Stimulated activated CD4-positive, alpha-beta T cell treated with anti-CD3 and anti-CD28 coated beads, Interleukin-2, amount 100 ng/mL, for 4 hours (primary cell): ENCODE data around the gene SBK3.
"Not testable (repeated sequence)": the region's sequence is repeated elsewhere in the genome, so short reads cannot be mapped to it uniquely, and the experiment has no call there.

Experiments used
- DNase-seq: peaks from one replicate; pipeline ENCODE4 v3.0.0-alpha.2; 2020; ENCODE audit warnings: low read depth

The SBK3 gene

DNA sequence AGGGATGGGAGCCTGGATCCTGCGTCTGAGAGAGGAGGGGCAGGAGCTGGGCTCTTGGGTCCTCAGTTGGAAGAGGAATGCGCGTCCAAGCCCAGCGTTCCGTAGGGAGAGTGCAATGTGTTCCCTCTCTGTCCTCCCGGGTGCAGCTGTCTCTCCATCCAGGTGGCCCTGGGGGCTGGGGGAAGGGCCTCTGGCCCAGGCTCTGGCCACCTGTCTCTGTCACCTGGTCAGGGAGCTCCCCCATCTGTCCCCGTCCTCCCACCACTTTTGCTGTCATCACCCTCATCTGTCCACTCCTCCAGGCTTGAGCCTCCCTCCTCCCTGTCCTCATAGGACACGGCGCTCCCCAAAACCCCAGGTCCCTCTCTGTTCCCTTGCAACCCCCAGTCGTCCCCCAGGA lies 4.7 kb downstream of the SBK3 start:
- no peak for DNase-seq

DNA sequence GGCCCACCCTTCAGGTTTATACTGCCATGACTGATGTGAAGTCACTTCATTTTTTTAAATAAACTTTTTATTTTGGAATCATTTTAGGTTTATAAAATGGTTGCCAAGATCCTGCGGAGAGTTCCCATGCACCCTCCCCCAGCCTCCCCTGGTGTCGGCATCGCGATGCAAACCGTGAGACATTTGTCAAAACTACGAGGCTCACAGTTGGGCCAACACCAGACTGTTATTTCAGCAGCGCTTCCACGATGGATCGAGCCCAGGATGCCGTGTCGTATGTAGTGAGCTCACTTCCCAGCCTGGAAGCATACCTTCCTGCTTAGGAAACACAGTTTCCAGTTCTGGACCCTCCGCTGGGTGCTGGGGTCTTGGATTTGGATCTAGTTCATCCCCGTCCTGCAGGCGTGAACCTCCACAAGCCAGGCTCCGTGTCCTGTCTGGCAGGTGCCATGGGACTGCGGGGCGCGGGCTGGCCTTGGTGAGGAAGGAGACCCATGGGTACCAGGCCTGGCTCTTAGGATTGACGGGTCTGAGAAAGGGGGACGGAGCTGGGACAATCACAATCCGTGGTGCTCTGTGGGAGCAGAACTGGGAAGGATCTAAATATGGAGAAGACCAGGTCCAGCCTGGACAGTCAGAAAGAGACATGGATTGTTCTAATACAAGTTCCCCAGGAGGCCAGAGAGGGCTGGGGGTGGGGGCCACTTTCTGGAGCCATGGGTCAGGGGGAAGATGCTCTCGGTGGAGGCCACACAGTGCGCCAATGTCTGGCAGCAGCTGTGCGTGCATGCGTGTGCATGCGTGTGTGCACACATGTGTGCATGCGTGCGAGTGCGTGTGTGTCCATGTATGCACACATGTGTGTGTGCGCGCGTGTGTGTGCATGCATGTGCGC lies 6.0 kb downstream of the SBK3 start:
- DNase-seq = no peak

DNA sequence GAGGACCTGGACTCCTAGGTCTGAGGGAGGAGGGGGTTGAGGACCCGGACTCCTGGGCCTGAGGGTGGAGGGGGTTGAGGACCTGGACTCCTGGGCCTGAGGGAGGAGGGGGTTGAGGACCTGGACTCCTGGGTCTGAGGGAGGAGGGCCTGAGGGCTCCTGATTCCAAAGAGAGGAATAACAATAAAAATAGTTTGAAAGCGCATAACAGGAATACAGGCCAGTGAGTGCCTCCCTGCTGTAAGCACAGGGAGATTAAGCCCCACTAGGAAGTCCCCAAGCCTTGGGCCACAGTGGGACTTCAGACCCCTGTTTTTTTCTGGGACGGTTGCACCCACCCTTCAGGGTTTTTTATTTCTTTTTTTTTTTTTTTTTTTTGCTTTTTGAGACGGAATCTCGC lies 7.2 kb downstream of the SBK3 start:
- no peak for DNase-seq

DNA sequence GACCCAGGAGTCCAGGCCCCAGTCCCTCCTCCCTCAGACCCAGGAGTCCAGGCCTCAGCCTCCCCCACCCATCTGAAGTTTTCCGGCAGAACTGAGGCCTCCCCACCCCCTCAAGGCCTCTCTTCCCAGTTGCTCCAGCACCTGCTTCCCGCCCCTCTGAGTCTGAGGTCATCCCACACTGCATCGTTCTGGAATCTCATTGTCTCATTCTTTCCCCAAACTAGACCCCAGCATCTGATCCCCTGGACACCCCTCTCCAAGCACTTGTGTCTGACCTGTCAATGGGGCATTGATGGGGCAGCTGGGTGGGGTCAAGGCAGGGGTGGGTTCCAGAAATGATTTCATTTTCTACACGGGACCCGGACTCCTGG lies 7.6 kb downstream of the SBK3 start:
- DNase-seq = no peak

DNA sequence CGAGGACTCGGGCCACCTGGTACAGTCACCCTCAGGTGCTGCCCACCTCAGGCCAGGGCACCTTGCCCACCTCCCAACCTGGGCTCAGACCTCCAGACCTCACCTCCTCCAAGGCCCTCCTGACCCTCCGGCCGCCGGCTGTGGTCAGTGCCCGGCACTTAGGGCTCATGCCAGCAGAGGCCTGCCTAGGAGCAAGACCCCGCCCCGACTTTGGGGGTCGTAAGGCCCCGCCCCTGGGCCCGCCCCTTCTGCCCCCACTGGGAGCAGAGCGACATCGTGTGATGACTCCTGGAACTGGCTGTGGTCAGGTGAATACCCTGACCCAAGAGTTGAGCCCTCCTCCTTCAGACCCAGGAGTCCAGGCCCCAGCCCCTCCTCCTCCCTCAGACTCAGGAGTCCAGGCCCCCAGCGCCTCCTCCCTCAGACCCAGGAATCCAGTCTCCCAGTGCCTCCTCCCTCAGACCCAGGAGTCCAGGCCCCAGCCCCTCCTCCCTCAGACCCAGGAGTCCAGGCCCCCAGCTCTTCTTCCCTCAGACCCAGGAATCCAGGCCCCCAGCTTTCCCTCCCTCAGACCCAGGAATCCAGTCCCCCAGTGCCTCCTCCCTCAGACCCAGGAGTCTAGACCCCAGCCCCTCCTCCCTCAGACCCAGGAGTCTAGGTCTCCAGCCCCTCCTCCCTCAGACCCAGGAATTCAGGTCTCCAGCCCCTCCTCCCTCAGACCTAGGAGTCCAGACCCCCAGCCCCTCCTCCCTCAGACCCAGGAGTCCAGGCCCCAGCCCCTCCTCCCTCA lies 8.2 kb downstream of the SBK3 start, which contains the start of gene SBK2:
SBK2 (minus strand) TSS at position 183 of the 790 bp plus-strand sequence. CDS start 839 bp downstream, outside the sequence.
- DNase-seq = no peak

DNA sequence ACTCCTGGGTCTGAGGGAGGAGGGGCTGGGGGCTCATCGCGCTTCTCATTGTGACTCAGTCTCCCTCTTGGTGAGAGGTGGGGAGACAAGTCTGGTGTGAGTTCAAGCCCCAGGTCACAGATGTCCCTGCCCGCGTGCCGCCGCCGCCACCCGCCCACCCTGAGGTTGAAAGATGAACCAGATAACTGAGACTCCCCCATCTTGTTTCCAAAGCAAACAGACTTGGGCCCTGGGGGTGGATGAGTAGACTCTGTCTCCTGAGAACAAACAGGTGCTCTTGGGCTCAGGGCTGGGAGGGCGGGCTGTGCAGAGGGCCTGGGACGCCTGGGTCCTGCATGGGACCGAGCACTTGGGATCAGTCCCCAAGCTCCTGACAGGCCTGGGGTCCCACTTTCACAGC lies 9.0 kb downstream of the SBK3 start:
- DNase-seq = no peak

DNA sequence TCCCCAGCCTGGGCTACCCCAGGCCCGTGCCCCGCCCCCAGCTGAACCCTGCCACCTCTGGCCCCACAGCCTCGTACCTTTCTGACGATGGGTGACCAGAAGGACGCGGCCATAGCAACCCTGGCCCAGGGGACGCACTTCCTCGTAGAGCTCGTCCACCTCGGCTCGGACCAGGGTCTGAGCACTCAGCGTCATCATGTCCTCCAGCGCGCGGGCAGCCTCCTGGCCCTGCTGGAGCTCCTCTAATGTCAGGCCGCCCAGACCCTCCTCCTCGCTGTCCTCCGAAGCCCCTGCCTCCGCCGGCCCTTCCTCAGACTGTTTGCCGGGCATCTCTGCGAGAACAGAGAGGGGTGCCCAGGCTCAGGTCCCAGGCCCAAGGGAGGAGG lies 9.4 kb downstream of the SBK3 start:
- no peak for DNase-seq

DNA sequence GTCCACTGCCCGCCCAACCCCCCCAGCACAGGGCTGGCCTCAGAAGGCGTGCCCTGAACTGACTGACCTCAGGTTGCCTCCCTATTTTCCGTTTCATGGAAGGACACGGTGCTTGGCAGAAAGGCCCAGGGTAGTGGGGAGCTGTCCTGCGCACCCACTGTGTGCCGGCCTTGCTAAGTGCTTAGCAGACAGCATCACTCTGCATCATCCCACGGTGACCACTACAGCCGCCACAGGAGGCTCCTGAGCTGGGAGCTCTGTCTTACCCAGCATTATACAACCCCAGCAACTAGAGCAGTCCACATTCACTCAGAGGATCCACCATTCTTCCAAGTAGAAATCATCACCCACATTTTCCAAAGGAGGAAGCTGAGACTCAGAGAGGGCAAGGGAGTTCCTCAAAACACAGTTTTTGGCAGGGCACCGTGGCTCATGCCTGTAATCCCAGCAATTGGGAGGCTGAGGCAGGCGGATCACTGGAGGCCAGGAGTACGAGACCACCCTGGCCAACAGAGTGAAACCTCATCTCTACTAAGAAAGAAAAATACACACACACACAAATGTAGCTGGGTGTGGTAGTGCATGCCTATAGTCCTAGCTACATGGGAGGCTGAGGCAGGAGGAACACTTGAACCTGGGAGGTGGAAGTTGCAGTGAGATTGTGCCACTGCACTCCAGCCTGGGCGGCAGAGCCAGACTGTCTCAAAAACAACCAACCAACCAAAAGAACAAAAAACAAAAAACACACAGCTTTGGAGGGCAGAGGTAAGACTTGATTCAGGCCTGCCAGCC lies 10.0 kb downstream of the SBK3 start:
- DNase-seq = no peak

DNA sequence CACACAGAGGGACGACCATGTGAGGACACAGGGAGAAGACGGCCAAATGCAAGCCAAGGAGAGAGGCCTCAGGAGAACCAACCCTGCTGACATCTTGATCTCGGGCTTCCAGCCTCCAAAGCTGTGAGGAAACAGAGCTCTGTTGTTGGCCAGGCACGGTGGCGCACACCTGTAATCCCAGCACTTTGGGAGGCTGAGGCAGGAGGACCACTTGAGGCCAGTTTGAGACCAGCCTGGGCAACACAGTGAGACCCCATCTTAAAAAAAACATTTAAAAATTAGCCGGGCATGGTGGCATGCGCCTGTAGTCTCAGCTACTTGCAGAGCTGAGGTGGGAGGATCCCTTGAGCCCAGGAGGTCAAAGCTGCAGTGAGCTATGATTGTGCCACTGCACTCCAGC lies 11.1 kb downstream of the SBK3 start:
- DNase-seq = not testable (repeated sequence)

DNA sequence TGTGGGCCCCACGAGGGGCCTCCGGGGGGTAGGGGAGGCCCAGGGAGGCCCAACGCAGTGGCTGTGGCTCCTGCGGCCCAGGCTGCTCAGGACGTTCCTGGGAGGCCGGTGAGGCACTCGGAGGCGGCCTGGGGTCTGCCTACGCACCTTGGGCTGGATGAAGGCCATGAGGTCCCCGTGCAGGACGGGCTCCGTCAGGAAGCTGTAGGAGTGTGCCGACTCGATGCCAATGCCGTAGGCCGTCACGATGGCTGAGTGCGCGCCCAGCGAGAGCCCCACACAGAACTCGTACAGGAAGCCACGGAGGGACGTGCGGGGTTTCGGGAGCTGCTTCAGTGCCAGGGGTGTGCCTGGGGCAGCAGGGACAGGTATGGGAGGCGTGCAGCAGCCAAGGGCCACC lies 14.3 kb downstream of the SBK3 start:
- no peak for DNase-seq

DNA sequence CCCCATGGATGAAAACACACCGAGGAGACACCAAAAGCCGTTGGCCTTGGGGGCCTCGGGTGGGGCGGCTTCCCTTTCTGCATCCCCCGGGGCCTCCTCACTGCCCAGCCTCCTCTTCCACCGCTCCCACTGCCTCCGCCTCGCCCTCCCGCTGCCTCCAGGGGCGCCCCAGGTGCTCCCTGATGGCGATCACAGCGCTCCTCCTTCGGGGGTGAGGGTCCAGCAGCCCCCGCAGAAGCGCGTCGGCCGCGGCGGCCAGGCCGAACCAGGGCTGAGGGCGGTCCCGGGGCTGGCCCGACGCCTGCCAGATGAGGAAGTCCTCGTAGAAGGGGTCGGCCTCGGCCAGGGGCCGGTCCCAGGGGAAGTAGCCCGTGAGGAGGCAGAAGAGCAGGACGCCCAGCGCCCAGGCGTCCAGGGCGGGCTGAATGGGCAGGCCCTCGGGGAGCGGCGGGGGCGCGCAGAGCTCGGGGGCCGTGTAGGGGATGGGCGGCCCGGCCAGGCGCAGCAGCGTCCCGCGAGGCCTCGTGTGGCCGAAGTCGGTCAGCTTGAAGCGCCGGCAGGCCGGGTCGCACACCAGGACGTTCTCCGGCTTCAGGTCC lies 15.6 kb downstream of the SBK3 start:
- DNase-seq = no peak

DNA sequence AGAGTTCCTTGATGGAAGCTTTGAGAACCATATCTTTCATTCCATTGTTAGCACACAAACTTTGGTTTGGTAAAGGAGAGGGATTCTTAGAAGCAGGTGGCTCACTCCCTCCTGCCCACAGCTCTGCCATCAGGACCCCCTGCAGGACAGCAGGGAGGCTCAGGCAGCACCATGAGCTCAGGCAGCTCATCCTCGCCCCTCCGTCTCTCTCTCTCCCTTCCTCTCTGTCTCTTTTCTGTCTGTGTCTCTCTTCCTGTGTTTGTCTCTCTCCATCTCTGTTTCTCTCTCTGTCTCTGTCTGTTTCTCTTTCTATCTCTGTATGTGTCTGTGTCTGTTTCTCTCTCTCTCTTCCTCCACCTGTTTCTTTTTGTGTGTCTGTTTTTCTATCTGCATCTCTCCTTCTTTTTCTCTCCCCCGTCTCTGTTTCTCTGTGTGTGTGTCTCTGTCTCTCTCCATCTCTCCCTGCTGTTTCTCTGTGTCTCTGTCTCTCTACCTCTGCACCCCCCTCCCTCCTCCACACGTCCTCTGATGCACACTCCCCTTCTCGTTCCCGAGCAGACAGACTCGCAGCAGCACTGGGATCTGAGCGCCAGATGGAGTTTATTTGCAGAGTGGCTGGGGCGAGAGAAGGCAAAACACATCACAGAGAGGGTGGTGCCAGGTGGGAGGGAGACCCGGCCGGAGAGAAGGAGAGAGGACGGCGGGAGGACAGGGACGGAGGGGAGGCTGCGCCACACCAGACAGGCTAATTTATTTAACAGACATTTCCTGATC lies 17.1 kb downstream of the SBK3 start:
- DNase-seq = no peak

DNA sequence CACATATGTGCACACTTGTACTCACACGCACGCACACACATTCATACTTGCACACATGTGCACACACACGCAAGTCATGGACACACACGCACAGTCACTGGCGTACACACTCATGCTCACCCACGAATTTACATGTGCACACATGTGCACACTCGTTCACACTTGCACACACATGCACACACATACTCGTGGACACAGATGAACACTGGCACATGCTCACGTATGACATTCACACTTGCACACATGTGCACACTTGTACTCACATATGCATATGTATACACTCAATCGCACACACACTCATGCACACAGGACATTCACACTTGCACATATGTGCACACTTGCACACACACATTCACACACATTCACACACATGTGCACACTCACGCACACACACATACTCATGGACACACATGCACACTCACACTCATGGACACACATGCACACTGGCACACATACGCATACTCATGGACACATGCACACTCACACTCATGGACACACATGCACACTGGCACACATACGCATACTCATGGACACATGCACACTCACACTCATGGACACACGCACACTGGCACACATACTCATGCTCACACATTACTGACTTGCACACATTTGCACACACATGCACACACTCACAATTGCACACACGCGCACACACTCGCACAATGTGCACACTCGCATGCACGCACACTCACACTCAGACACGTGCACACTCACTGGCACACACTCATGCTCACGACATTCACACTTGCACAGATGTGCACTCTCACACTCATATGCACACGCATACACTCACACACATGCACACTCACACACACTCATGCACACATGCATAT lies 17.9 kb downstream of the SBK3 start:
- DNase-seq = no peak

DNA sequence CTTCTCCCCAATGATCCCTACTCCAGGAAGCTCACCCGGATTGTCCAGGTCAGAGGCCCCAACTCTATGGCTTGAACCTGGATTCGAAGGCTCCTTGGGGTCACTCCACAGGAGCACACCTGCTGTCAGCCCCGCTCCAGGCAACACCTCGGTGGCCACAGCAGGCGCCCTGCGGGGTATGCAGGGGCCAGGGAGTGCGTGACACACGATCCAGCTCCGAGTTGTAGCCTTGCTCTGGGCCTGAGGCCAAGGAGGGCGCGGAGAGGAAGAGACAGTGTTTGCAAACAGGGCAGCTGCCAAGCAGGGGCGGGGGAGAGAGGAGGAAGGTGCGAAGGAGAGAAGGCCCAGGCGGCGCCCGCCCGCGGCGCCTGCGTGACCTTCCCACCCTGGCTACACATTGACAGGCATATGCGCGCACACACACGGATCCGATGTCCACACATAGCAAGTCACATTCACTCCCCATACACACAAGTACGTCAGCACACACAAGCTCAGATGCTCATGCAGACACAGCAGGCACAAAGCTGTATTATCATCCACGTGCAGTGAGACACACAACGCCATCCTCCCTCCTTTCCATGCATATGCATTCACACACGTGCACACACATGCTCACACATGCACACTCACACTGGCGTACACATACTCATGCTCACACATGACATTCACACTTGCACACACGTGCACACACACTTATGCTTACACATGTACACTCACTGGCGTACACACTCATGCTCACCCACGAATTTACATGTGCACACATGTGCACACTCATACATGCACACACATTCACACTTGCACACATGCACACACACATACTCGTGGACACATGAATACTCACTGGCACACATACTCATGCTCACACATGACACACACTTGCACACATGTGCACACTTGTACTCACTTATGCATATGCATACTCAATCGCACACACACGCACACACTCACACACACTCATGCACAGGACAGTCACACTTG lies 18.8 kb downstream of the SBK3 start:
- DNase-seq = no peak

DNA sequence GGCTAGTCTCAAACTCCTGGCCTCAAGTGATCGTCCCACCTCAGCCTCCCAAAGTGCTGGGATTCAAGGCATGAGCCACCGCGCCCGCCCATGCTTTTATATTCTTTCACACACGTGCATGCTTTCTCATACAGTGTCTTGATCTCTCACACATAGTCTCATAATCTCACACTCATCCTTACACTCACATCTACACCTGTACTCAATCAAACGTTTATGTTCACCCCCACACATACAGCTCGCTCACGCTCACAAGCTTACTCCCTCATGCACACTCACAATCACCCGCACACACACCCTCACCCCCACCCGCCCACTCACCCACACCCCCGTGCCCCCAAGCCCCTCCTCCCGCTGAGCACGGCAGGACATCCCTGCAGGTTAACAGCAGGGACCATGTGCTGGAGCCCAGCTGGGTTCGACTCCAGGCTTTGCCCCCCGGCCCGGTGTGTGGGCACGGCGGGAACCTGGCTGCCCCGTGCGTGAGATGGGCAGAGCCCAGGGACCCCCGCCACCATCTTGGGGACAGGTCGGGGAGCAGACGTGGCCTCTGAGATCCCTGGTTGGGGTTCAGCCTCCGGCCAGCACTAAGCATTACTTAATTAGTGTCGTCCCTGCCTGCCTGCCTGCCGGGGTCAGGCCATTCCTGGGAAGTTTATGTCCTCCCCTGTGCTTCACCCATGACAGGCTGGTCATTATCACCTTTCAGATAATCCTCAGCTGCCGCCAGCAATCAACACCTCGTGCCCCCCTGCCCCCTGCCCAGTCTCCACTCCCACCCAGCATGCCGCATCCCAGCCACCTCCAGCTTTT lies 19.8 kb downstream of the SBK3 start:
- no peak for DNase-seq

DNA sequence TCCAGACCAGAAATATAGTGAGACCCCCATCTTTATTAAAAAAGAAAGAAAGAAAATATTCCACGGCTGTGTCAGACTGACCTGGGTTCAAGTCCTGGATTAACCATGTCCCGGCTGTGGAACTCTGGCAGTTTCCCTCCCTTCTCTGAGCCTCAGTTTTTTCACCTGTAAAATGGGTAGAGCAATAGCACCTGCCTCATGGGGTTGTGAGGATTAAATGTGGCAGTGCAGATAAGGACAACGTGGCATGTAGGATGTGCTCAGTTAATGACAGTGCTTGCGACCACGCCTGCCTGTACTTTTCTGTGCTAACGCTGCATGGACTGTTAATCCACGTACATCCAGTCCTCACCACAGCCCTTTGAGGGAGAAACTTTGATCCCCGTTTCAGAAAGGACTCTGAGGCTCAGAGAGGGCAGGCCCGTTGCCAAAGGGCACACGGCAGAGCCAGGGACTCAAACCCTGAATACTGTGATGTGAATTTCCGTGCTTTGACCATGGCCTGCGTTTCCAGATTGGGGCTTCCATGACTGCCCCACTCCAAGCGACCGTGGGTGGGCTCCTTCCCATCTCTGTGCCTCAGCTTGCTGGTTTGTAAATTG lies 24.6 kb downstream of the SBK3 start:
- no peak for DNase-seq

DNA sequence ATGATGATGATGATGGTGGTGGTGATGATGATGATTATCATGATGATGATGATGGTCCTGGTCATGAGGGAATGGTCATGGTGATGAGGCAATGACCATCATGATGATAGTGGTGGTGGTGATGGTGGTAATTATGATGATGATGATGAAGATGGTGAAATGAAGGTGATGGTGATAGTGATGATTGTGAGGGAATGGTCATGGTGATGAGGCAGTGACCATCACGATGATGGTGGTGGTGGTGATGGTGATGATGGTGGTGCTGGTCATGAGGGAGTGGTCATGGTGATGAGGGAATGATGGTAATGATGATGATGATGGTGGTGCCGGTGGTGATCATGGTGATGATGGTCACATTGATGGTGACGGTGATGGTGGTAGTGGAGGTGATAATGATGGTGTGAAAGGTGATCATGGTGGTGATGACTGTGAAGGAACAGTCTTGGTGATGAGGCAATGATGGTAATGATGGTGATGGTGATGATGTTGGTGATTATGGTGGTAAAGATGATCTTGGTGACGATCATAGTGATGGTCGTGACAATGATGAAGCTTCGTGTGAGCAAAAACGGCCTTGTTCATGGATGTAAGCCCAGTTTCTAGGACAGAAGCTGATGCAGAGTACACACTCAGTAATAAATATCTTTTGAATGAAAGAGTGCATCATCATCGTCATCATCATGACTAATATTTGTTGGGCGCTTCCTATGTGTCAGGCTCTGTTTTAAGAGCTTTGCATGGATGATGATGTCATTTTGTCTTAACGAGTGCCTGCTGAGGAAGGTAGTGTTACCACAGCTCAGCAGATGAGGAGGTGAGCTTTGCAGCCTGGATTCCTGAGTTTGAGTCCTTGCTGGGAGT lies 25.7 kb downstream of the SBK3 start:
- DNase-seq = no peak
